ENCODE results near the gene ESRRG.

Gene ESRRG

GRCh38 chr1:216626394-216627067 is 96.7 kb downstream of the ESRRG start:
- DNase-seq = no peak

DNA sequence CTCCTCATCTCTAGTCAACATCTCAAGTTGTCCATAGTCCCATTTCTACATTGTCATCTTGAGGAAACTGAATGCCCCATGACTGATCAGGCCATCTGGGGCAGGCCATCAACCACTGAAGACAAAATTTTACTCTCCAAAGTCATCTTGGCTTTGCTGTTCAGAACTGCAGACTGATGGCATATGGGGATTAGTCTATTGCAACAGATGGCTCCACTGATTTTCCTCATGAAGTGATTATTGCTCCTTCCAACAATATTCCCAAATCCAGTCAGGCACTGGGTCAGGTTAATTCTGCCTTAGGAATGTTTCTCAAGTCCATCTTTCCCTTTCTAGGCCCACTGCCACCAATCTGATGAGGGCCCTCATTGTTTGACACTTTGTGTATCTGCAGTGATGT is 101.7 kb downstream of the ESRRG start:
- DNase-seq = no peak

DNA sequence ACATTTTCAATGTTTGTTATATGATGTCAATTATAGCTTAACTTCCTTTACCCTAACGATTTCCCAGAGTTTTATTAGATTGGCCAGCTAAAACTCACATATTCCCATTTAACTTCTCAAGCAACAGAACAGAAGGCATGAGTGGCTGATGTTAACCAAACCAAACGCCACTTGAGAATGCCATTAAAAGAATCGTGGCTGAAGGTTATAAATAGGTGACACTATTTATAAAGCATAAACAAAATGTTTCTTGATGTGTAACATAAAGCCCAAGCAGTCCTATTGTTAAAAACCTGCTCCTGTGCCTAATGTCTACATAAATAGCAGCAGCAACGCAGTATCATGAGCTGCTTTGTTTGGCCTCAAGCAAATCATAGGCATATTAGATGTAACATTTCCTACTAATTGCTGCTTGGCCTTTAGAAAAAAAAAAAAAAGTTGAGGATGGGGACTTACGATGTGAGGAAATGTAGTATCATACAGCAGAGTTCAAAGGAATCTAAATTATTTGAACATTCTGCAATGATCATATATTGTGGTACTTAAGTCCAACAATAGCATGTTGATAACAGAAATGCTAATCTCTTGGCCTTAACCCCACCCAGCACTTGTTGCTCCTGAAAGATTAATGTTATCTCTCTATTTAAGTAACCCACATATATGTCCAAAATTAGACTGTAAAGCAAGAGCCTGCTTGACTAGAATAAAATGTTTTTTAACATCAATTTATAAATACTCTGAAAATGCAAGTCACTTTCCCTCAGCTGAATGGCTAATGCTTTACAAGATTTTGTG is 106.0 kb downstream of the ESRRG start:
- DNase-seq = no peak

- DNase-seq = no peak
These were observed 106.8 kb downstream of the ESRRG start for GRCh38 chr1:216616425-216616824.

DNA sequence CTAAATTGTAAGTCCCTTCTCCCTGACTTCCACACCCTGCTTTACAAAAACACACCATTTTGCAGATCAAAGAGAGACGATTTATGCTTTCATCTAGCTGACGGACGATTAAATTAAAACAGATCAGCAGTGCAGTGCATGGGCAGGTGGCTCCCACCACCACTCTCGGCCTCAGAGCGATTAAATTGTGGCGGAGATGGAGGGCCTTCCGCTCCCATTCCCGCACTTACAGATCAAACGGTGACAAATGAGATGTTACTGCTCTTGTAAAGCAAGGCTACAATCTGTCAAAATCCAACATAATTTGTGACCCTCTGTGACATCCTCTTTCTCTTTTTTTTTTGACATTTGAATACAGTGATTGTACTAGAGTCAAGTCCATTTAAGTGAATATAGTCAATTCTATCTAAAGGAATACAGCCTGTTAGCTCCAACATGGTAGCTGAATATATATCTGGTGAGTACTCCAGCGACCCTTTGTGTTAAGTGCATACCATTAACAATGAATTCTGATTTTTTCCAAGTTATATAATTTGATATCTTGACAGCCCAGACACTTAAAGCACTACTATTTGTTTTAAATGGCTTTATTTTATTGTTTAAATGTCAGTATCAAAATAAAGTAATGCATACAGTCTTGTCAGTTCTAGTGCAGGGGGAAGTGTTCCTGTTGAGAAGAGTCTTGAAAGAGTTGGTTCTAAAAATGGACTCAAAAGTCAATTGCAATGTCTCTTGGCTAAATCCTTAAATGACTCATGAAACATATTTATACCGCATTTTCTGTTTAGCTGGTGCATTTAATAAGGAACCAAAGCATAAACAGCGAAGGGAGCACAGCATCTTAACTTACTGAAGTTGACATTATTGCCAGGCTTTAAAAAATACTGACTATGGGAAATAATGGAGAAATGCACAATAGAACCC is 109.0 kb downstream of the ESRRG start:
- no peak for DNase-seq

DNA sequence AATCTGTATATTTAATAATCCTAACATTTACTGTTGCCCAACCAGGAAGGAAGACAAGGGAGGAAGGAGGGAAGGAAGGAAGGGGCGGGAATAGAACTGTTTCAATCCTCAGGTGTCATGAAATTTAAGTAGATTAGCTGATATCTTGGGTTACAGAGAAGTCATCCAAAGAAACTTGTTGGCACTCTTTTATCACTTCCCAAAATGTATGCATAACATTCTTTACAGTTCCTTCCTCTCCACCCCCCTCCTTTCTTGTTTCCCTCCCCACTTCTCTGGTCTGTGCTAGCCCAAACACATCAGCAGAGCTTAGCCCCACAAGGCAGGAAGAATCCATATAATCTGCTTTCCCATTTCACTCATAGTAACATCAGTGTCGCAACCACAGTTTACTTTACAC is 110.9 kb downstream of the ESRRG start:
- no peak for DNase-seq

DNA sequence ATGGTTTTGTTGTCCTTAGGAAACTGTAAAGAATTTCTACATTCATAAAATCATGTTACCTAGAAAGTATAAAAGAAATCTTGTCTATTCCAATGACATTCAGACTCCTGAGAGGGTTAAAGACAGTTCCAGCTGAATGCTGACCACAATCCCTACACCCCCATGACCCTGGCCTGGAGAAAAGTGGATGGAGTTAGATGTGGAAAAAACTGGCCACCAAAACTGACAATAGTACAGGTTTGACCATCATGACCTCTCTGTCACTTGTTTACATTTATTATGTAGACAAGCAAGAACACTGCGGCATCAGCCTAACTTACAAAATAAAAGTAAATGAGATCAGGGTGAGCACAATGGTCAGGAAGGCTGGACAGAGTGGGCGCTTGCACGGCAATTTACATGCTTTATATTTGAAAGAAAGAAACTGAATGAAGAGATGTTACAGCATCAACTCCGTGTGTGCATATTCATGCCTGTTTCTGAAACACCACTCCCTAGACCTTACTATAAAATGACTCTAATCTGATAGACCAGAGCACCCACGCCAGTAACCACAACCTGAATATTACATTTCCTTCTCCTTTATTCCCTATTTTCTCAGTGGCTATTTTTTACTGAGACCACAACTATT is 116.0 kb downstream of the ESRRG start:
- DNase-seq = no peak

- DNase-seq = no peak
These were observed 117.1 kb downstream of the ESRRG start for GRCh38 chr1:216606047-216606637.

GRCh38 chr1:216604771-216605170 is 118.5 kb downstream of the ESRRG start:
- no peak for DNase-seq

DNA sequence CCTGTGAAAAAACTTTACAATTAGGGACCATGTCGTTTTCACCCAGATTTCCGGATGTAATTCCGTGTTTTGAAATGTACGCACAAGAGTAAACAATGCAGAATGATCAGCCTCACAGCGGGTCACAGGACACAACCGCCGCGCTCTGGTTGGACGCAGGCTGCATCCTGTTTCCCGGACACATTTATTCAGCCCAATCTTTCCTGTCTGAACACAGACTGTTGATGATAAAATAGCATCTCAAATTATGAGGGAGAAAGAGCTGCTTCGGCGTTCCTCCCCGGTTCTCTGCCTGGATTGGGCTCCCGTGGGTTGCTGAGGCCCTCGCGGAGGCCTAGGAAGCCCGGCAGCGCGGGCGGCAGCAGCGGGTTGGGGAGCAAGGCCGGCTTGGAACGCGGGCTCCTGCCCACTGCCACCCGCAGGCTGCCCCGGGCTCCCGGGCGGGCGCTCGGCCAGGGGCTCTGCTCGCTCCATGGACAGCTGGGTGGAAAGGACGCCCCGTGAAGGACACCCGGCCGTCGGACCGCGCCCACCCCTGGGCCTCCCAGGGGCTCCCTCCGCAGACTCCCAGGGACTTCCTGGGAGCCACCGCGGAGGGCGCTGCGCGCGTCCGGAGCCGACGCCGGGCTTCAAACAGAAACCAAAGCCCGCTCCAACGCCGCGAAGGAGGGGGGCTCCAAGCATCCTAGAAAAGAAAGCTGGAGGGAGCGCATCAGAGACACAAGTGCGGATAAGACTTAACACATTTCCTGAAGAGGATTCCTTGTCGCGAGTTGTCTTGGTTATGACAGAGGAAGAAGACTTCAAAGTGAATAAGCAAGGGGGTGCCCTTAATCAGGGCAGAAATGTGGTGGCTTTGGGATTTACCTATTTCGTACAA is 122.3 kb downstream of the ESRRG start:
- peak; percentile 62 for DNase-seq

DNA sequence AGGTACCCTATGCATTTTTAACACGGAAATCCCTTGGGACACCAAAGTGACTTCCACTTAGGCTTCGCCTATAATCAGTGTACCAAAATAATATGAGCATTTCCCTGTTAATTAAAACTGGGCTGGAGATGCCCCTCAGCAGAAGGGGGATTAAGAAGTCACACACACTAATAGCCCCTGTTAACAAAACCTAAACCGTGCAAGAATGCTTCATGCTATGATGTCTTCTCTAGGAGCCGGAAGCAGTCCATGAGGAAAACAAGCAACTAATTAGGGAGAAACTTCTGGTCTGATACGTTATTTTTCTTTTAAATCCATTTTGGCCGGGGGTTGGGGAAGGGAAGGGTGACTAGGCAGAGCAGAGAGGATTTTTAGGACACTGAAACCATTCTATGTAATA is 123.4 kb downstream of the ESRRG start:
- DNase-seq = no peak

DNA sequence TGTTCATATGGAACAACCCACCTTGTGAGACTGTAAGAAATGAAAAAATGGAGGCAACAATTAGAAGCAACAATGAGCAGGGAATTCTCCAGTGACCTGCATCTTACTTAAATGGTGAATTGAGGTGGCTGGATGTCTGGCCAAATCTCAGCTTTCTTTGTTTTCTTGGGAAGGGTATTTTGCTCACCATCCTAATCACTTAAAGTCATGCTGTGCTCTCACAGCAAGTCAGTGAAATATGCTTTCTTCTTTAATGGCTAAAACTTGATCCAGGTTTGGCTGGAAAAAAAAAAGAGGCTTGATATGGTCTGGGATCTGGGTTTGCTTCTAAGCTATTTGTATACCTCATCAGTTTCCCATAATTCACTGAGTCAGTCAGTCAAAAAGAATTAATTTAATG is 124.8 kb downstream of the ESRRG start:
- no peak for DNase-seq

GRCh38 chr1:216596281-216596862 is 126.9 kb downstream of the ESRRG start:
- DNase-seq = no peak

DNA sequence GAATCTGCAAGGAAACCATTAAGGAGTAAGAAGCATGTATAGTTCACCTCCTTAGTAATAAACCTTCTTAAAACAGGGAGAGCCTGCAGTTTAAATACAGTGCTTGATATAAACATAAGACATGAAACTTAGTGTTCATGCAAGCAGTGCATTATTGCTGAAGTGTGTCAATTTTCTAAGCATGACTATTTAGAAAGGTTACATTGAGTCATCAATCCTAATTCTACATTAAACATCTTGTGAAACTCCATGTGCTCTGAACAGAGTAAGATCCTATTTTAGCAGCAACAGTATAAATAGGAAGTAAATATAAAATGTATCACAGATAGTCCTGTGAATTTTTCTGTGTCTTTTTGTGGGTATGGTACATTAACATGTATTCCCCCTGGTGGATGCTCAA is 135.5 kb downstream of the ESRRG start:
- DNase-seq = no peak

DNA sequence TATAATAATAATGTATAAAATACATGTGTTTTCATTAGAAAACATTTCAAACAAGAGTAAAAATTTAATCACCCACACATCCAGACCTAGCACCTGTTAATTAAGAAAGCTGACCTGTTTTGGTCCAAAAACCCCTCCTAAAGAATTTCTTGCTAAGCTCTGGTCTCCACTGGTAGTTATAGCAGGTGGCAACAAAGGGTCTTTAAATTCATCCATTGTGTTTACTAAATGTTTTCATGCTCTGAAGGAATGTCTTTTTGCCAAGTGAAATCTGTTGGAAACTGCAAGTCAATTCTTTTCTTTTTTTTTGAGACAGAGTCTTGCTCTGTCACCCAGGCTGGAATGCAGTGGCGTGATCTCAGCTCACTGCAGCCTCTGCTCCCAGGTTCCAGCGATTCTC is 141.1 kb downstream of the ESRRG start:
- no peak for DNase-seq

DNA sequence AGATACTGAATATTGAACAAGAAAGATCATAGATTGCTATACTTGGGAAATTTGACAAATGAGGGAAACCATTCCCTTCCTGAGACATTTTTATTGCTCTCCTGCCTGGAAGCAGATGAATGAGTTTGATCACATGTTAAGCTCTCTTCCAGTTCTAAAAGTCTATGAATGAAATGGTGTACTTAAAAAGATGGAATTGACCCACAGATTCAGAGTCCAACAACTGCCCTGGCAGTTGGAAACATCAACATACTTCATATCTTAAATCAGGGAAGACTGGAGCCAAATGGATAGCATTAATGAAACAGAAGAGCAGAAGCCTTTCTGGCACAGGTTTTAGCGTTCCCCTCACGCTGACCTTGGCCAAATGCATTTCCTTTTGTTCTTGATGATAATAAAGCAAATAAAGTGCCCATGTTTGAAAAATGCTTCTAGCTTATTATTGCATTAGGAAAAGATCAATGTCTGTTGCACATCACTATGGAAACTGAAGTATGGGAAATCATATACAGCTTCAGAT is 142.6 kb downstream of the ESRRG start:
- DNase-seq = no peak

GRCh38 chr1:216576234-216576937 is 146.8 kb downstream of the ESRRG start:
- DNase-seq = no peak

GRCh38 chr1:216566641-216567205 is 156.5 kb downstream of the ESRRG start:
- no peak for DNase-seq

DNA sequence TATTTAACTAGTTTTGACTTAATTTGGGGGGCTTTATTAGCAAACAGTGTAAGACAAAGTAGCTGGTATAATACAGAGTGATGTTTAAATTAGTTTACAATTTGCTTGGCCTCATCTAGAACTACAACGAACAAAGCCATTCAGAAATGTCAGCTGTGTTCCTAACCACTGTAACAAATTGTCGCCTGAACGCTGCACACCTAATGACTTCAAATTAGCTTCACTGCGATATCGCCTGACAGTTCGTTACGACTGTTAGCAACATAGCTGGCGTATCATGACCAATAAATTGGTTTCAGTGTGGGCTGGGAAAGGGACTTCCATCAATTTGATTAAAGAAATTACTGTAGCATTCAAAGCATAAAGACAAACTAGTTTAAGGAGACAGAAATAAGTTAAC is 160.1 kb downstream of the ESRRG start:
- DNase-seq = no peak

DNA sequence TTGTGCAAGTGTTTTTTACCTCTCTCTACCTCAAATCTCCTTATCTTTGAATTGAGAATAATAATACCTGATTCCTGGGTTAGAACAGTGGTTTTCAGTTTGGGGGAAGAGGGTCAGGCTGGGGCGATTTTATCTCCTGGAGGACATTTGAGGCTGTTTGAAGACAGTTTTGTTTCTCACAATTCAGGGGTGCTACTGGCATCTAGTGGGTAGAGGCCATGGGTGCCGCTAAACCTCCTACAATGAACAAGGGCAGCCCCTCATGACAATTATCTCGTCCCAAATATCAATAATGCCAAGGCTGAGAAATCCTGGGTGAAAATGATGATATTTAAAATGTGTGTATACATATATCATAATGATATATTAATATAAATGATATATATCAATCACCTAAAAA is 160.8 kb downstream of the ESRRG start:
- no peak for DNase-seq
